Liver (tissue), 9 donors: ENCODE measurements around the gene LHCGR. TPM values are rescaled to one million over a fixed set of nuclear protein-coding genes. Genes with fewer than 3 reads are reported as not detected.

Source experiments
- DNase-seq: peaks from one replicate; pipeline ENCODE4 v3.0.0-alpha.2; 2017; ENCODE audit warnings: low spot score
- H3K27ac ChIP-seq, 2 donors: one replicate each; pipeline ENCODE4 v1.7.0; 2013; ENCODE audit warnings: inconsistent platforms in 2 of 2, low read length in 2 of 2, control low read depth in 1 of 2, low read depth in 1 of 2, mild to moderate bottlenecking in 1 of 2
- H3K27me3 ChIP-seq, 4 donors: one replicate each; pipeline versions ENCODE4 v1.6.1 to v1.7.0; 2013; ENCODE audit warnings: low read length in 3 of 4, inconsistent platforms in 1 of 4, mild to moderate bottlenecking in 1 of 4, moderate library complexity in 1 of 4; ENCODE audit not compliant: control insufficient read depth in 4 of 4, insufficient read depth in 4 of 4
- H3K36me3 ChIP-seq, 4 donors: one replicate each; pipeline versions ENCODE4 v1.6.1 to v1.7.0; 2013; ENCODE audit warnings: low read length in 3 of 4, mild to moderate bottlenecking in 3 of 4, low read depth in 1 of 4, moderate library complexity in 1 of 4; ENCODE audit not compliant: control insufficient read depth in 4 of 4, insufficient read depth in 3 of 4
- H3K4me1 ChIP-seq, 4 donors: one replicate each; pipeline versions ENCODE4 v1.6.1 to v1.7.0; 2013; ENCODE audit warnings: low read length in 3 of 4, mild to moderate bottlenecking in 3 of 4, moderate library complexity in 1 of 4; ENCODE audit not compliant: control insufficient read depth in 4 of 4, insufficient read depth in 4 of 4
- H3K4me3 ChIP-seq, 3 donors: one replicate each; pipeline versions ENCODE4 v1.6.1 to v1.7.0; 2013; ENCODE audit warnings: low read length in 3 of 3, control low read depth in 1 of 3, low read depth in 1 of 3, mild to moderate bottlenecking in 1 of 3
- H3K9ac ChIP-seq, 2 donors: one replicate each; pipeline ENCODE4 v1.7.0; 2013; ENCODE audit warnings: low read length in 2 of 2, mild to moderate bottlenecking in 2 of 2, moderate library complexity in 2 of 2, control low read depth in 1 of 2, low read depth in 1 of 2
- H3K9me3 ChIP-seq, 4 donors: one replicate each; pipeline versions ENCODE4 v1.6.1 to v1.7.0; 2013; ENCODE audit warnings: low read length in 3 of 4; ENCODE audit not compliant: control insufficient read depth in 4 of 4
- EGR1 ChIP-seq, 2 donors: IDR thresholded peaks; 2 replicates each; pipeline ENCODE4 v1.6.1; 2016 to 2018; ENCODE audit warnings: antibody characterized with exemption in 2 of 2, low read depth in 2 of 2
- FOXA1 ChIP-seq: IDR thresholded peaks from 2 replicates; pipeline ENCODE4 v1.6.1; 2016; ENCODE audit warnings: antibody characterized with exemption
- FOXA2 ChIP-seq: IDR thresholded peaks from 2 replicates; pipeline ENCODE4 v1.6.1; 2016; ENCODE audit warnings: antibody characterized with exemption
- GABPA ChIP-seq, 2 donors: IDR thresholded peaks in 1 of 2; conservative IDR thresholded peaks in 1 of 2; 2 replicates each; pipeline ENCODE4 v1.6.1; 2016; ENCODE audit warnings: antibody characterized with exemption in 2 of 2, mild to moderate bottlenecking in 1 of 2, moderate library complexity in 1 of 2
- HNF4A ChIP-seq, 2 donors: conservative IDR thresholded peaks; 2 replicates each; pipeline ENCODE4 v1.6.1; 2016; ENCODE audit warnings: antibody characterized with exemption in 2 of 2, mild to moderate bottlenecking in 2 of 2
- HNF4G ChIP-seq: IDR thresholded peaks from 2 replicates; pipeline ENCODE4 v1.6.1; 2016; ENCODE audit warnings: antibody characterized with exemption
- JUND ChIP-seq, 2 donors: IDR thresholded peaks; 2 replicates each; pipeline ENCODE4 v1.6.1; 2016; ENCODE audit warnings: antibody characterized with exemption in 2 of 2
- NR2F2 ChIP-seq: IDR thresholded peaks from 2 replicates; pipeline ENCODE4 v1.6.1; 2016; ENCODE audit warnings: antibody characterized with exemption
- RAD21 ChIP-seq, 2 donors: IDR thresholded peaks; 2 replicates each; pipeline ENCODE4 v1.6.1; 2016; ENCODE audit warnings: antibody characterized with exemption in 2 of 2, mild to moderate bottlenecking in 2 of 2
- RXRA ChIP-seq, 2 donors: IDR thresholded peaks; 2 replicates each; pipeline ENCODE4 v1.6.1; 2017 to 2018; ENCODE audit warnings: antibody characterized with exemption in 2 of 2, mild to moderate bottlenecking in 1 of 2
- SP1 ChIP-seq: IDR thresholded peaks from 2 replicates; pipeline ENCODE4 v1.6.1; 2018; ENCODE audit warnings: antibody characterized with exemption, mild to moderate bottlenecking
- TAF1 ChIP-seq: conservative IDR thresholded peaks from 2 replicates; pipeline ENCODE4 v1.6.1; 2016; ENCODE audit warnings: antibody characterized with exemption, mild to moderate bottlenecking
- YY1 ChIP-seq: IDR thresholded peaks from 2 replicates; pipeline ENCODE4 v1.6.1; 2016; ENCODE audit warnings: antibody characterized with exemption, mild to moderate bottlenecking
- WGBS: extraction: QIAGEN DNeasy Blood & Tissue Kit; methylation state at CpG from one replicate; pipeline ENCODE4 v1.1.7; 2013; 5-methylcytosine and 5-hydroxymethylcytosine counted together
- polyA plus RNA-seq, 2 donors: library from polyadenylated mRNA; stranded (reverse) in 1 of 2; unstranded in 1 of 2; fragments of 200-250 nt in 1 of 2; fragments of >200 nt in 1 of 2; fragmentation: Nextera tagmentation in 1 of 2; extraction: Ambion mirVana in 1 of 2; gene quantifications; one replicate each; pipeline versions ENCODE4 v1.2.1 to v1.2.3, GENCODE V29; 2013 to 2015
- total RNA-seq, 2 donors: library from RNA; depleted of rRNA; stranded (reverse); fragments of >200 nt; gene quantifications; one replicate each; pipeline ENCODE4 v1.2.3, GENCODE V29; 2014
- TF ChIP-seq, protein P1 (sequence below): IDR thresholded peaks from 2 replicates; pipeline ENCODE4 v1.6.1; 2016; ENCODE audit warnings: antibody characterized with exemption, mild to moderate bottlenecking
- TF ChIP-seq, protein P2 (sequence below): IDR thresholded peaks from 2 replicates; pipeline ENCODE4 v1.6.1; 2016; ENCODE audit warnings: antibody characterized with exemption
- TF ChIP-seq, protein P3 (sequence below): IDR thresholded peaks from 2 replicates; pipeline ENCODE4 v1.6.1; 2016; ENCODE audit warnings: antibody characterized with exemption
- TF ChIP-seq, protein P4 (sequence below): IDR thresholded peaks from 2 replicates; pipeline ENCODE4 v1.6.1; 2016; ENCODE audit warnings: antibody characterized with exemption
- TF ChIP-seq, protein P5 (sequence below): fragments of 150-350 bp; IDR thresholded peaks from 2 replicates; pipeline ENCODE4 v1.5.1; 2017; ENCODE audit warnings: improper control_type of control experiment, low read depth, low read length; ENCODE audit not compliant: missing input control
- donor health status: healthy.
- donor health status: healthy.
- donor health status: healthy.
- donor health status: healthy.
- donor health status: healthy.

The LHCGR gene
- total and polyA plus RNA-seq, 4 donors = not detected

DNA sequence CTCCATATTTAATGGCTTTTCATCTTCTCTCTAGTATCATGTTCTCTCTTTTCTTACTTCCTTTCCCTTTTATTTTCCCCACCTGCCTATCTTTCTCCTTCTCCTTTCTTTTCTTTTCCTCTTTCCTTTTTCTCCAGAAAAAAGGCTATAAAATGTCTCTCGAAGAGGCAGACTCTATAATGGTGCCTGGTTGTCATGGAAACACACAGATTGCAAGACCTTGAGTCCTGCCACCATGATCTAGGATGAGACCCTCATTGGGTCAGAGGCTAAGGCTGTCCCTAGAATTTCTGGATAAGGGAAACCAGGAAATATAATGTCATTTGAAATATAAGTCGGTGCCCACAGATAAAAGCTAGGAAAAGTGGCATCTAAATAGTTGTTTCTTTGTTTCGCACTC lies 36.5 kb upstream of the LHCGR start:
- Histone ChIP-seq H3K4me1 (no peaks in the 10 kb centered on the region), H3K9ac (no peak overlapping the region), H3K36me3 (no peaks in the 10 kb centered on the region), H3K27me3 (peaks cover 0 to 3% (median 0%) of the 10 kb centered on the region in 4 donors), H3K4me3 (no peak overlapping the region), H3K9me3 (no peaks in the 10 kb centered on the region), H3K27ac (no peak overlapping the region)
- no peak for DNase-seq
- TF ChIP-seq YY1 (no peak), NR2F2 (no peak), SP1 (no peak), RAD21 (IDR thresholded peaks at IDR 0.05) (no peak), RXRA (IDR thresholded peaks at IDR 0.05) (no peak), GABPA (IDR thresholded peaks at IDR 0.05 in 1 of 2, conservative IDR thresholded peaks at IDR 0.05 in 1 of 2) (no peak), HNF4G (no peak), FOXA2 (no peak), FOXA1 (no peak), HNF4A (conservative IDR thresholded peaks at IDR 0.05) (no peak), JUND (IDR thresholded peaks at IDR 0.05) (no peak), EGR1 (IDR thresholded peaks at IDR 0.05; ENCODE audit: low read depth in 2 of 2) (no peak), TAF1 (no peak)
- TF ChIP-seq, protein P1, sequence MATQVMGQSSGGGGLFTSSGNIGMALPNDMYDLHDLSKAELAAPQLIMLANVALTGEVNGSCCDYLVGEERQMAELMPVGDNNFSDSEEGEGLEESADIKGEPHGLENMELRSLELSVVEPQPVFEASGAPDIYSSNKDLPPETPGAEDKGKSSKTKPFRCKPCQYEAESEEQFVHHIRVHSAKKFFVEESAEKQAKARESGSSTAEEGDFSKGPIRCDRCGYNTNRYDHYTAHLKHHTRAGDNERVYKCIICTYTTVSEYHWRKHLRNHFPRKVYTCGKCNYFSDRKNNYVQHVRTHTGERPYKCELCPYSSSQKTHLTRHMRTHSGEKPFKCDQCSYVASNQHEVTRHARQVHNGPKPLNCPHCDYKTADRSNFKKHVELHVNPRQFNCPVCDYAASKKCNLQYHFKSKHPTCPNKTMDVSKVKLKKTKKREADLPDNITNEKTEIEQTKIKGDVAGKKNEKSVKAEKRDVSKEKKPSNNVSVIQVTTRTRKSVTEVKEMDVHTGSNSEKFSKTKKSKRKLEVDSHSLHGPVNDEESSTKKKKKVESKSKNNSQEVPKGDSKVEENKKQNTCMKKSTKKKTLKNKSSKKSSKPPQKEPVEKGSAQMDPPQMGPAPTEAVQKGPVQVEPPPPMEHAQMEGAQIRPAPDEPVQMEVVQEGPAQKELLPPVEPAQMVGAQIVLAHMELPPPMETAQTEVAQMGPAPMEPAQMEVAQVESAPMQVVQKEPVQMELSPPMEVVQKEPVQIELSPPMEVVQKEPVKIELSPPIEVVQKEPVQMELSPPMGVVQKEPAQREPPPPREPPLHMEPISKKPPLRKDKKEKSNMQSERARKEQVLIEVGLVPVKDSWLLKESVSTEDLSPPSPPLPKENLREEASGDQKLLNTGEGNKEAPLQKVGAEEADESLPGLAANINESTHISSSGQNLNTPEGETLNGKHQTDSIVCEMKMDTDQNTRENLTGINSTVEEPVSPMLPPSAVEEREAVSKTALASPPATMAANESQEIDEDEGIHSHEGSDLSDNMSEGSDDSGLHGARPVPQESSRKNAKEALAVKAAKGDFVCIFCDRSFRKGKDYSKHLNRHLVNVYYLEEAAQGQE = no peak
- TF ChIP-seq, protein P2, sequence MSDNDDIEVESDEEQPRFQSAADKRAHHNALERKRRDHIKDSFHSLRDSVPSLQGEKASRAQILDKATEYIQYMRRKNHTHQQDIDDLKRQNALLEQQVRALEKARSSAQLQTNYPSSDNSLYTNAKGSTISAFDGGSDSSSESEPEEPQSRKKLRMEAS = no peak
- TF ChIP-seq, protein P3, sequence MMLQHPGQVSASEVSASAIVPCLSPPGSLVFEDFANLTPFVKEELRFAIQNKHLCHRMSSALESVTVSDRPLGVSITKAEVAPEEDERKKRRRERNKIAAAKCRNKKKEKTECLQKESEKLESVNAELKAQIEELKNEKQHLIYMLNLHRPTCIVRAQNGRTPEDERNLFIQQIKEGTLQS = no peak
- TF ChIP-seq, protein P4, sequence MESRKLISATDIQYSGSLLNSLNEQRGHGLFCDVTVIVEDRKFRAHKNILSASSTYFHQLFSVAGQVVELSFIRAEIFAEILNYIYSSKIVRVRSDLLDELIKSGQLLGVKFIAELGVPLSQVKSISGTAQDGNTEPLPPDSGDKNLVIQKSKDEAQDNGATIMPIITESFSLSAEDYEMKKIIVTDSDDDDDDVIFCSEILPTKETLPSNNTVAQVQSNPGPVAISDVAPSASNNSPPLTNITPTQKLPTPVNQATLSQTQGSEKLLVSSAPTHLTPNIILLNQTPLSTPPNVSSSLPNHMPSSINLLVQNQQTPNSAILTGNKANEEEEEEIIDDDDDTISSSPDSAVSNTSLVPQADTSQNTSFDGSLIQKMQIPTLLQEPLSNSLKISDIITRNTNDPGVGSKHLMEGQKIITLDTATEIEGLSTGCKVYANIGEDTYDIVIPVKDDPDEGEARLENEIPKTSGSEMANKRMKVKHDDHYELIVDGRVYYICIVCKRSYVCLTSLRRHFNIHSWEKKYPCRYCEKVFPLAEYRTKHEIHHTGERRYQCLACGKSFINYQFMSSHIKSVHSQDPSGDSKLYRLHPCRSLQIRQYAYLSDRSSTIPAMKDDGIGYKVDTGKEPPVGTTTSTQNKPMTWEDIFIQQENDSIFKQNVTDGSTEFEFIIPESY = no peak
- TF ChIP-seq, protein P5, sequence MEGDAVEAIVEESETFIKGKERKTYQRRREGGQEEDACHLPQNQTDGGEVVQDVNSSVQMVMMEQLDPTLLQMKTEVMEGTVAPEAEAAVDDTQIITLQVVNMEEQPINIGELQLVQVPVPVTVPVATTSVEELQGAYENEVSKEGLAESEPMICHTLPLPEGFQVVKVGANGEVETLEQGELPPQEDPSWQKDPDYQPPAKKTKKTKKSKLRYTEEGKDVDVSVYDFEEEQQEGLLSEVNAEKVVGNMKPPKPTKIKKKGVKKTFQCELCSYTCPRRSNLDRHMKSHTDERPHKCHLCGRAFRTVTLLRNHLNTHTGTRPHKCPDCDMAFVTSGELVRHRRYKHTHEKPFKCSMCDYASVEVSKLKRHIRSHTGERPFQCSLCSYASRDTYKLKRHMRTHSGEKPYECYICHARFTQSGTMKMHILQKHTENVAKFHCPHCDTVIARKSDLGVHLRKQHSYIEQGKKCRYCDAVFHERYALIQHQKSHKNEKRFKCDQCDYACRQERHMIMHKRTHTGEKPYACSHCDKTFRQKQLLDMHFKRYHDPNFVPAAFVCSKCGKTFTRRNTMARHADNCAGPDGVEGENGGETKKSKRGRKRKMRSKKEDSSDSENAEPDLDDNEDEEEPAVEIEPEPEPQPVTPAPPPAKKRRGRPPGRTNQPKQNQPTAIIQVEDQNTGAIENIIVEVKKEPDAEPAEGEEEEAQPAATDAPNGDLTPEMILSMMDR = no peak
- WGBS = 80% methylated on average over 3 of the region's 3 CpGs
